Measurements from ENCODE around the gene DLX4.
A peak's percentile ranks its signal among the peaks of the same experiment; 100 is the strongest.

DLX4 gene

GRCh38 chr17:49951362-49952082 lies 17.5 kb upstream of the DLX4 start:
- Histone ChIP-seq H3K9me3 (ENCODE audit: insufficient read depth, low read length, severe bottlenecking) (no peaks in the 10 kb centered on the region), H3K27me3 (ENCODE audit: insufficient read depth, low read length, poor library complexity) (peaks cover 48% of the 10 kb centered on the region), H3K4me3 (ENCODE audit: low read depth in 1 of 2, low read length in 2 of 2) (no peak overlapping the region), H3K36me3 (ENCODE audit: insufficient read depth, low read length) (no peaks in the 10 kb centered on the region), H3K9ac (ENCODE audit: low read depth, low read length) (no peak overlapping the region), H3K4me1 (ENCODE audit: insufficient read depth, low read length) (no peaks in the 10 kb centered on the region), H3K4me2 (ENCODE audit: insufficient read depth, low read length) (no peak overlapping the region), H4K20me1 (ENCODE audit: insufficient read depth, low read length) (peaks cover 14% of the 10 kb centered on the region), H2AFZ (ENCODE audit: low read depth, low read length) (no peak overlapping the region), H3K27ac (ENCODE audit: low read length) (no peak overlapping the region), H3K79me2 (ENCODE audit: insufficient read depth, low read length) (no peaks in the 10 kb centered on the region)
- DNase-seq (no peak), ATAC-seq (ENCODE audit: insufficient read depth, low read depth) (no peak)
- TF ChIP-seq EZH2 (IDR thresholded peaks at IDR 0.05; ENCODE audit: borderline replicate concordance, low read depth, low read length, severe bottlenecking): no peak
- TF ChIP-seq, protein P1, sequence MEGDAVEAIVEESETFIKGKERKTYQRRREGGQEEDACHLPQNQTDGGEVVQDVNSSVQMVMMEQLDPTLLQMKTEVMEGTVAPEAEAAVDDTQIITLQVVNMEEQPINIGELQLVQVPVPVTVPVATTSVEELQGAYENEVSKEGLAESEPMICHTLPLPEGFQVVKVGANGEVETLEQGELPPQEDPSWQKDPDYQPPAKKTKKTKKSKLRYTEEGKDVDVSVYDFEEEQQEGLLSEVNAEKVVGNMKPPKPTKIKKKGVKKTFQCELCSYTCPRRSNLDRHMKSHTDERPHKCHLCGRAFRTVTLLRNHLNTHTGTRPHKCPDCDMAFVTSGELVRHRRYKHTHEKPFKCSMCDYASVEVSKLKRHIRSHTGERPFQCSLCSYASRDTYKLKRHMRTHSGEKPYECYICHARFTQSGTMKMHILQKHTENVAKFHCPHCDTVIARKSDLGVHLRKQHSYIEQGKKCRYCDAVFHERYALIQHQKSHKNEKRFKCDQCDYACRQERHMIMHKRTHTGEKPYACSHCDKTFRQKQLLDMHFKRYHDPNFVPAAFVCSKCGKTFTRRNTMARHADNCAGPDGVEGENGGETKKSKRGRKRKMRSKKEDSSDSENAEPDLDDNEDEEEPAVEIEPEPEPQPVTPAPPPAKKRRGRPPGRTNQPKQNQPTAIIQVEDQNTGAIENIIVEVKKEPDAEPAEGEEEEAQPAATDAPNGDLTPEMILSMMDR (IDR thresholded peaks at IDR 0.05; ENCODE audit: borderline replicate concordance, extremely low read depth, low read length, poor library complexity, severe bottlenecking): no peak

- no peaks in the 10 kb centered on the region for H3K9me3 ChIP-seq (ENCODE audit: insufficient read depth, low read length, severe bottlenecking)
- H3K36me3 ChIP-seq (ENCODE audit: insufficient read depth, low read length): no peaks in the 10 kb centered on the region
- peaks cover 13% of the 10 kb centered on the region for H4K20me1 ChIP-seq (ENCODE audit: insufficient read depth, low read length)
- no peaks in the 10 kb centered on the region for H3K79me2 ChIP-seq (ENCODE audit: insufficient read depth, low read length)
- H3K27me3 ChIP-seq (ENCODE audit: insufficient read depth, low read length, poor library complexity): peaks cover 53% of the 10 kb centered on the region
- ATAC-seq (ENCODE audit: insufficient read depth, low read depth) (peak; percentile 78), DNase-seq (peak; percentile 61)
- no peak for TF ChIP-seq EZH2 (IDR thresholded peaks at IDR 0.05; ENCODE audit: borderline replicate concordance, low read depth, low read length, severe bottlenecking)
- TF ChIP-seq, protein P1 (IDR thresholded peaks at IDR 0.05; ENCODE audit: borderline replicate concordance, extremely low read depth, low read length, poor library complexity, severe bottlenecking): peak; percentile 79
- H3K4me3 ChIP-seq (ENCODE audit: low read depth in 1 of 2, low read length in 2 of 2): no peak overlapping the region
- no peak overlapping the region for H3K27ac ChIP-seq (ENCODE audit: low read length)
- H3K4me1 ChIP-seq (ENCODE audit: insufficient read depth, low read length): no peaks in the 10 kb centered on the region
- H3K9ac ChIP-seq (ENCODE audit: low read depth, low read length): no peak overlapping the region
- no peak overlapping the region for H2AFZ ChIP-seq (ENCODE audit: low read depth, low read length)
- H3K4me2 ChIP-seq (ENCODE audit: insufficient read depth, low read length): no peak overlapping the region
These were observed 16.6 kb upstream of the DLX4 start for GRCh38 chr17:49952209-49952911.

- Histone ChIP-seq H3K27me3 (ENCODE audit: insufficient read depth, low read length, poor library complexity) (peaks cover 53% of the 10 kb centered on the region), H3K9me3 (ENCODE audit: insufficient read depth, low read length, severe bottlenecking) (no peaks in the 10 kb centered on the region), H3K36me3 (ENCODE audit: insufficient read depth, low read length) (no peaks in the 10 kb centered on the region), H3K9ac (ENCODE audit: low read depth, low read length) (no peak overlapping the region), H3K27ac (ENCODE audit: low read length) (no peak overlapping the region), H3K4me1 (ENCODE audit: insufficient read depth, low read length) (no peaks in the 10 kb centered on the region), H3K4me3 (ENCODE audit: low read depth in 1 of 2, low read length in 2 of 2) (no peak overlapping the region), H4K20me1 (ENCODE audit: insufficient read depth, low read length) (peaks cover 13% of the 10 kb centered on the region), H3K79me2 (ENCODE audit: insufficient read depth, low read length) (no peaks in the 10 kb centered on the region), H3K4me2 (ENCODE audit: insufficient read depth, low read length) (no peak overlapping the region), H2AFZ (ENCODE audit: low read depth, low read length) (no peak overlapping the region)
- no peak for TF ChIP-seq EZH2 (IDR thresholded peaks at IDR 0.05; ENCODE audit: borderline replicate concordance, low read depth, low read length, severe bottlenecking)
- TF ChIP-seq, protein P1 (IDR thresholded peaks at IDR 0.05; ENCODE audit: borderline replicate concordance, extremely low read depth, low read length, poor library complexity, severe bottlenecking): no peak
- peak; percentile 23 for DNase-seq
- peak; percentile 61; the same call in 2 of the 3 replicates for ATAC-seq (ENCODE audit: insufficient read depth, low read depth)
These were observed 16.0 kb upstream of the DLX4 start for GRCh38 chr17:49952912-49953497.
